ENCODE results near the gene RAD18. TPM values are rescaled to one million over a fixed set of nuclear protein-coding genes. Genes with fewer than 3 reads are reported as not detected.

Gene RAD18
- polyA plus RNA-seq, 1 of the 3 experiments (the other 2 are of a cell fraction), result 5.7 TPM

- H3K9ac ChIP-seq, result no peak overlapping the region
- H2AFZ ChIP-seq (ENCODE audit: low read depth), result no peak overlapping the region
- no peaks in the 10 kb centered on the region for H3K27me3 ChIP-seq (ENCODE audit: insufficient read depth)
- 95% methylated on average over 16 of the region's 16 CpGs for WGBS (ENCODE audit: low lambda C conversion rate)
- no peak overlapping the region for H3K27ac ChIP-seq (ENCODE audit: low read depth in 2 of 2, low read length in 1 of 2)
- DNase-seq, result no peak
- no peaks in the 10 kb centered on the region for H4K20me1 ChIP-seq (ENCODE audit: insufficient read depth)
- H3K9me3 ChIP-seq, result no peaks in the 10 kb centered on the region
- no peak overlapping the region for H3K4me3 ChIP-seq (ENCODE audit: low read depth in 2 of 2, low read length in 1 of 2)
- no peaks in the 10 kb centered on the region for H3K79me2 ChIP-seq (ENCODE audit: insufficient read depth)
- no peaks in the 10 kb centered on the region for H3K9me2 ChIP-seq
- no peaks in the 10 kb centered on the region for H3K36me3 ChIP-seq (replicated peaks in 1 of 2; ENCODE audit: control insufficient read depth in 1 of 2, insufficient read depth in 2 of 2, low read length in 1 of 2)
- peaks cover 0 to 13% of the 10 kb centered on the region in 2 experiments; a peak in 3 of 4 replicates for H3K4me1 ChIP-seq (ENCODE audit: control insufficient read depth in 1 of 2, insufficient read depth in 2 of 2, low read depth in 1 of 2, low read length in 1 of 2)
- CTCF ChIA-PET, result interaction anchor here (0.9 to 1.3 kb wide), 4 partner anchors 10 to 23 kb away, joined by 3 to 4 read pairs (median 3); no protein-coding TSS in a partner anchor
- POLR2A ChIA-PET, result no interaction called here
- no peak overlapping the region for H3K4me2 ChIP-seq
- peaks cover 12% of the 10 kb centered on the region for H3F3A ChIP-seq (replicated peaks; ENCODE audit: insufficient read depth)
- no peak for TF ChIP-seq ELF1 (IDR thresholded peaks at IDR 0.05)
These were observed 98.6 kb downstream of the RAD18 start for GRCh38 chr3:8864402-8865350.

GRCh38 chr3:8863891-8864290 is 99.4 kb downstream of the RAD18 start:
- CTCF ChIA-PET, result interaction anchor here (1.3 kb wide), 1 partner anchor 10 kb away, joined by 3 read pairs; no protein-coding TSS in a partner anchor

More at GRCh38 chr3:8863891-8864290, 99.4 kb downstream of the RAD18 start:
- Histone ChIP-seq H3K4me3 (ENCODE audit: low read depth in 2 of 2, low read length in 1 of 2) (no peak overlapping the region), H3K79me2 (ENCODE audit: insufficient read depth) (no peaks in the 10 kb centered on the region), H3K4me2 (no peak overlapping the region), H3K27ac (ENCODE audit: low read depth in 2 of 2, low read length in 1 of 2) (no peak overlapping the region), H3K36me3 (replicated peaks in 1 of 2; ENCODE audit: control insufficient read depth in 1 of 2, insufficient read depth in 2 of 2, low read length in 1 of 2) (no peaks in the 10 kb centered on the region), H3K27me3 (ENCODE audit: insufficient read depth) (no peaks in the 10 kb centered on the region), H3K9me2 (no peaks in the 10 kb centered on the region), H3K9ac (no peak overlapping the region), H3K9me3 (no peaks in the 10 kb centered on the region), H2AFZ (ENCODE audit: low read depth) (no peak overlapping the region), H3K4me1 (ENCODE audit: control insufficient read depth in 1 of 2, insufficient read depth in 2 of 2, low read depth in 1 of 2, low read length in 1 of 2) (peaks cover 0 to 7% of the 10 kb centered on the region in 2 experiments; a peak in 3 of 4 replicates), H3F3A (replicated peaks; ENCODE audit: insufficient read depth) (peaks cover 4% of the 10 kb centered on the region), H4K20me1 (ENCODE audit: insufficient read depth) (no peaks in the 10 kb centered on the region)
- TF ChIP-seq CTCF (IDR thresholded peaks at IDR 0.05) (no peak), EZH2phosphoT487 (IDR thresholded peaks at IDR 0.05; ENCODE audit: borderline replicate concordance, low read depth) (no peak), USF1 (IDR thresholded peaks at IDR 0.05; ENCODE audit: borderline replicate concordance, low read depth) (no peak), PBX3 (IDR thresholded peaks at IDR 0.05) (no peak), JUND (IDR thresholded peaks at IDR 0.05) (no peak), EP300 (IDR thresholded peaks at IDR 0.05; ENCODE audit: borderline replicate concordance in 1 of 2, low read depth in 1 of 2, low read length in 1 of 2) (no peak), RXRA (IDR thresholded peaks at IDR 0.05; ENCODE audit: borderline replicate concordance, low read depth) (no peak), SIN3A (IDR thresholded peaks at IDR 0.05; ENCODE audit: borderline replicate concordance, low read depth, low read length) (no peak), FOXM1 (IDR thresholded peaks at IDR 0.05; ENCODE audit: low read depth) (no peak), NFIC (IDR thresholded peaks at IDR 0.05; ENCODE audit: borderline replicate concordance) (no peak), CHD2 (IDR thresholded peaks at IDR 0.05; ENCODE audit: low read length, partially characterized antibody) (no peak), YY1 (IDR thresholded peaks at IDR 0.05; ENCODE audit: low read depth) (no peak), NRF1 (IDR thresholded peaks at IDR 0.05; ENCODE audit: low read depth, low read length) (no peak), POLR2AphosphoS5 (IDR thresholded peaks at IDR 0.05; ENCODE audit: low read depth, low read length) (no peak), MEF2A (IDR thresholded peaks at IDR 0.05; ENCODE audit: borderline replicate concordance, low read depth) (no peak), MXI1 (IDR thresholded peaks at IDR 0.05; ENCODE audit: low read depth, low read length) (no peak), RAD21 (IDR thresholded peaks at IDR 0.05; ENCODE audit: low read length) (no peak), IRF3 (IDR thresholded peaks at IDR 0.05; ENCODE audit: low read depth, low read length) (no peak), FOSL2 (IDR thresholded peaks at IDR 0.05; ENCODE audit: borderline replicate concordance, low read depth) (no peak), RCOR1 (IDR thresholded peaks at IDR 0.05; ENCODE audit: low read length) (no peak)
- POLR2A ChIA-PET, result no interaction called here
- DNase-seq, result no peak
- 100% methylated on average over 3 of the region's 4 CpGs for WGBS (ENCODE audit: low lambda C conversion rate)

Measured in SK-N-SH (cell line).